HEK293T (cell line): ENCODE data around the gene ERICH2.
A peak's percentile ranks its signal among the peaks of the same experiment; 100 is the strongest.

Source experiments
- BHLHE40 ChIP-seq: fragments of 450-650 bp; IDR thresholded peaks from 2 replicates; pipeline ENCODE4 v1.6.1; 2016; ENCODE audit warnings: mild to moderate bottlenecking, moderate library complexity, borderline replicate concordance
- ELF4 ChIP-seq: fragments of 450-650 bp; IDR thresholded peaks from 2 replicates; pipeline ENCODE4 v1.6.1; 2017; ENCODE audit warnings: antibody characterized with exemption
- FOXA1 ChIP-seq: fragments of 450-650 bp; IDR thresholded peaks from 2 replicates; pipeline ENCODE4 v1.6.1; 2016; ENCODE audit warnings: mild to moderate bottlenecking
- HDGF ChIP-seq: fragments of 450-650 bp; IDR thresholded peaks from 2 replicates; pipeline ENCODE4 v1.6.1; 2017; ENCODE audit warnings: antibody characterized with exemption, borderline replicate concordance
- L3MBTL2 ChIP-seq: fragments of 450-650 bp; conservative IDR thresholded peaks from 2 replicates; pipeline ENCODE4 v1.6.1; 2016; ENCODE audit warnings: mild to moderate bottlenecking
- LEF1 ChIP-seq: fragments of 450-650 bp; IDR thresholded peaks from 2 replicates; pipeline ENCODE4 v1.6.1; 2017; ENCODE audit warnings: mild to moderate bottlenecking, borderline replicate concordance

- peak; percentile 75 for TF ChIP-seq L3MBTL2
- TF ChIP-seq LEF1, result no peak
- TF ChIP-seq HDGF, result no peak
- TF ChIP-seq FOXA1, result no peak
- TF ChIP-seq BHLHE40, result no peak
- no peak for TF ChIP-seq ELF4
These were observed 46.4 kb downstream of the ERICH2 start, which contains the start of gene GAD1 for GRCh38 chr2:170816504-170817092.
